Liver (tissue), 9 donors: ENCODE data around the gene DNAL1. TPM values are rescaled to one million over a fixed set of nuclear protein-coding genes. Genes with fewer than 3 reads are reported as not detected.

ENCODE experiments used
- DNase-seq: peaks from one replicate; pipeline ENCODE4 v3.0.0-alpha.2; 2017; ENCODE audit warnings: low spot score
- H3K27ac ChIP-seq, 2 donors: one replicate each; pipeline ENCODE4 v1.7.0; 2013; ENCODE audit warnings: inconsistent platforms in 2 of 2, low read length in 2 of 2, control low read depth in 1 of 2, low read depth in 1 of 2, mild to moderate bottlenecking in 1 of 2
- H3K27me3 ChIP-seq, 4 donors: one replicate each; pipeline versions ENCODE4 v1.6.1 to v1.7.0; 2013; ENCODE audit warnings: low read length in 3 of 4, inconsistent platforms in 1 of 4, mild to moderate bottlenecking in 1 of 4, moderate library complexity in 1 of 4; ENCODE audit not compliant: control insufficient read depth in 4 of 4, insufficient read depth in 4 of 4
- H3K36me3 ChIP-seq, 4 donors: one replicate each; pipeline versions ENCODE4 v1.6.1 to v1.7.0; 2013; ENCODE audit warnings: low read length in 3 of 4, mild to moderate bottlenecking in 3 of 4, low read depth in 1 of 4, moderate library complexity in 1 of 4; ENCODE audit not compliant: control insufficient read depth in 4 of 4, insufficient read depth in 3 of 4
- H3K4me1 ChIP-seq, 4 donors: one replicate each; pipeline versions ENCODE4 v1.6.1 to v1.7.0; 2013; ENCODE audit warnings: low read length in 3 of 4, mild to moderate bottlenecking in 3 of 4, moderate library complexity in 1 of 4; ENCODE audit not compliant: control insufficient read depth in 4 of 4, insufficient read depth in 4 of 4
- H3K4me3 ChIP-seq, 3 donors: one replicate each; pipeline versions ENCODE4 v1.6.1 to v1.7.0; 2013; ENCODE audit warnings: low read length in 3 of 3, control low read depth in 1 of 3, low read depth in 1 of 3, mild to moderate bottlenecking in 1 of 3
- H3K9ac ChIP-seq, 2 donors: one replicate each; pipeline ENCODE4 v1.7.0; 2013; ENCODE audit warnings: low read length in 2 of 2, mild to moderate bottlenecking in 2 of 2, moderate library complexity in 2 of 2, control low read depth in 1 of 2, low read depth in 1 of 2
- H3K9me3 ChIP-seq, 4 donors: one replicate each; pipeline versions ENCODE4 v1.6.1 to v1.7.0; 2013; ENCODE audit warnings: low read length in 3 of 4; ENCODE audit not compliant: control insufficient read depth in 4 of 4
- ATF3 ChIP-seq: IDR thresholded peaks from 2 replicates; pipeline ENCODE4 v1.6.1; 2016; ENCODE audit warnings: antibody characterized with exemption
- CTCF ChIP-seq: fragments of 150-350 bp; IDR thresholded peaks from 2 replicates; pipeline ENCODE4 v1.5.1; 2017; ENCODE audit warnings: improper control_type of control experiment, low read depth, low read length; ENCODE audit not compliant: missing input control
- EGR1 ChIP-seq, 2 donors: IDR thresholded peaks; 2 replicates each; pipeline ENCODE4 v1.6.1; 2016 to 2018; ENCODE audit warnings: antibody characterized with exemption in 2 of 2, low read depth in 2 of 2
- FOXA1 ChIP-seq: IDR thresholded peaks from 2 replicates; pipeline ENCODE4 v1.6.1; 2016; ENCODE audit warnings: antibody characterized with exemption
- FOXA2 ChIP-seq: IDR thresholded peaks from 2 replicates; pipeline ENCODE4 v1.6.1; 2016; ENCODE audit warnings: antibody characterized with exemption
- GABPA ChIP-seq, 2 donors: IDR thresholded peaks in 1 of 2; conservative IDR thresholded peaks in 1 of 2; 2 replicates each; pipeline ENCODE4 v1.6.1; 2016; ENCODE audit warnings: antibody characterized with exemption in 2 of 2, mild to moderate bottlenecking in 1 of 2, moderate library complexity in 1 of 2
- HNF4A ChIP-seq, 2 donors: conservative IDR thresholded peaks; 2 replicates each; pipeline ENCODE4 v1.6.1; 2016; ENCODE audit warnings: antibody characterized with exemption in 2 of 2, mild to moderate bottlenecking in 2 of 2
- HNF4G ChIP-seq: IDR thresholded peaks from 2 replicates; pipeline ENCODE4 v1.6.1; 2016; ENCODE audit warnings: antibody characterized with exemption
- JUND ChIP-seq, 2 donors: IDR thresholded peaks; 2 replicates each; pipeline ENCODE4 v1.6.1; 2016; ENCODE audit warnings: antibody characterized with exemption in 2 of 2
- NR2F2 ChIP-seq: IDR thresholded peaks from 2 replicates; pipeline ENCODE4 v1.6.1; 2016; ENCODE audit warnings: antibody characterized with exemption
- RAD21 ChIP-seq, 2 donors: IDR thresholded peaks; 2 replicates each; pipeline ENCODE4 v1.6.1; 2016; ENCODE audit warnings: antibody characterized with exemption in 2 of 2, mild to moderate bottlenecking in 2 of 2
- RXRA ChIP-seq, 2 donors: IDR thresholded peaks; 2 replicates each; pipeline ENCODE4 v1.6.1; 2017 to 2018; ENCODE audit warnings: antibody characterized with exemption in 2 of 2, mild to moderate bottlenecking in 1 of 2
- SP1 ChIP-seq: IDR thresholded peaks from 2 replicates; pipeline ENCODE4 v1.6.1; 2018; ENCODE audit warnings: antibody characterized with exemption, mild to moderate bottlenecking
- TAF1 ChIP-seq: conservative IDR thresholded peaks from 2 replicates; pipeline ENCODE4 v1.6.1; 2016; ENCODE audit warnings: antibody characterized with exemption, mild to moderate bottlenecking
- YY1 ChIP-seq: IDR thresholded peaks from 2 replicates; pipeline ENCODE4 v1.6.1; 2016; ENCODE audit warnings: antibody characterized with exemption, mild to moderate bottlenecking
- ZBTB33 ChIP-seq: IDR thresholded peaks from 2 replicates; pipeline ENCODE4 v1.6.1; 2016; ENCODE audit warnings: antibody characterized with exemption
- WGBS: extraction: QIAGEN DNeasy Blood & Tissue Kit; methylation state at CpG from one replicate; pipeline ENCODE4 v1.1.7; 2013; 5-methylcytosine and 5-hydroxymethylcytosine counted together
- polyA plus RNA-seq, 2 donors: library from polyadenylated mRNA; stranded (reverse) in 1 of 2; unstranded in 1 of 2; fragments of 200-250 nt in 1 of 2; fragments of >200 nt in 1 of 2; fragmentation: Nextera tagmentation in 1 of 2; extraction: Ambion mirVana in 1 of 2; gene quantifications; one replicate each; pipeline versions ENCODE4 v1.2.1 to v1.2.3, GENCODE V29; 2013 to 2015
- total RNA-seq, 2 donors: library from RNA; depleted of rRNA; stranded (reverse); fragments of >200 nt; gene quantifications; one replicate each; pipeline ENCODE4 v1.2.3, GENCODE V29; 2014
- TF ChIP-seq, protein P1 (sequence below): IDR thresholded peaks from 2 replicates; pipeline ENCODE4 v1.6.1; 2016; ENCODE audit warnings: antibody characterized with exemption
- TF ChIP-seq, protein P2 (sequence below): IDR thresholded peaks from 2 replicates; pipeline ENCODE4 v1.6.1; 2016; ENCODE audit warnings: antibody characterized with exemption, mild to moderate bottlenecking
- donor health status: healthy.
- donor health status: healthy.
- donor health status: healthy.
- donor health status: healthy.
- donor health status: healthy.

Gene DNAL1
- total and polyA plus RNA-seq, 4 donors, result 1.9 to 3.4 (median 2.4) TPM

DNA sequence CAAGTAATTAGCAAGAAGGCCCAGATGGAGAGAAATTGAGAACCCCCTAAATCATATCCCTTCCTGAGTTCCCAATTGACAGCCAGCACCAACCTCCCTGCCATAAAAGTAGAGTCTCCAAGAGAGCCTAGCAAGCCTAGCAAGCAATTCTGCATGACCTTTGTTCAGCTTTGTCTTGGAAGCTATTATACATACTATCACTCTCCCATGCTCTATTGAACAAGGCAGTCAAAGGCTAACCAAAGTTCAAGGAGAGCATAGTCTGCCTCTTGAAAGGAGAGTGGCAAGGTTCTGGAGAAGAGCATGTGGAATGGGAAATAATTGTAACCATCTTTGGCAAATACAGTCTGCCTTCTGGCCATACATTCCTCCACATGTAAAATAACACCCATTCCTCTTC, 45.3 kb upstream of the DNAL1 start:
- no peak overlapping the region for H3K4me3 ChIP-seq
- H3K9me3 ChIP-seq, result no peaks in the 10 kb centered on the region
- TF ChIP-seq, protein P1, sequence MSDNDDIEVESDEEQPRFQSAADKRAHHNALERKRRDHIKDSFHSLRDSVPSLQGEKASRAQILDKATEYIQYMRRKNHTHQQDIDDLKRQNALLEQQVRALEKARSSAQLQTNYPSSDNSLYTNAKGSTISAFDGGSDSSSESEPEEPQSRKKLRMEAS, result no peak
- TF ChIP-seq RXRA (IDR thresholded peaks at IDR 0.05), result no peak
- no peak for TF ChIP-seq HNF4A (conservative IDR thresholded peaks at IDR 0.05)
- TF ChIP-seq JUND (IDR thresholded peaks at IDR 0.05), result no peak
- no peak for TF ChIP-seq TAF1
- TF ChIP-seq SP1, result no peak
- TF ChIP-seq FOXA2, result no peak
- no peak for TF ChIP-seq RAD21 (IDR thresholded peaks at IDR 0.05)
- TF ChIP-seq YY1, result no peak
- TF ChIP-seq ATF3, result no peak
- no peak for TF ChIP-seq ZBTB33
- no peak for TF ChIP-seq EGR1 (IDR thresholded peaks at IDR 0.05; ENCODE audit: low read depth in 2 of 2)
- no peak for TF ChIP-seq NR2F2
- TF ChIP-seq CTCF, result no peak
- no peak for TF ChIP-seq FOXA1
- TF ChIP-seq HNF4G, result no peak
- TF ChIP-seq GABPA (IDR thresholded peaks at IDR 0.05 in 1 of 2, conservative IDR thresholded peaks at IDR 0.05 in 1 of 2), result no peak
- TF ChIP-seq, protein P2, sequence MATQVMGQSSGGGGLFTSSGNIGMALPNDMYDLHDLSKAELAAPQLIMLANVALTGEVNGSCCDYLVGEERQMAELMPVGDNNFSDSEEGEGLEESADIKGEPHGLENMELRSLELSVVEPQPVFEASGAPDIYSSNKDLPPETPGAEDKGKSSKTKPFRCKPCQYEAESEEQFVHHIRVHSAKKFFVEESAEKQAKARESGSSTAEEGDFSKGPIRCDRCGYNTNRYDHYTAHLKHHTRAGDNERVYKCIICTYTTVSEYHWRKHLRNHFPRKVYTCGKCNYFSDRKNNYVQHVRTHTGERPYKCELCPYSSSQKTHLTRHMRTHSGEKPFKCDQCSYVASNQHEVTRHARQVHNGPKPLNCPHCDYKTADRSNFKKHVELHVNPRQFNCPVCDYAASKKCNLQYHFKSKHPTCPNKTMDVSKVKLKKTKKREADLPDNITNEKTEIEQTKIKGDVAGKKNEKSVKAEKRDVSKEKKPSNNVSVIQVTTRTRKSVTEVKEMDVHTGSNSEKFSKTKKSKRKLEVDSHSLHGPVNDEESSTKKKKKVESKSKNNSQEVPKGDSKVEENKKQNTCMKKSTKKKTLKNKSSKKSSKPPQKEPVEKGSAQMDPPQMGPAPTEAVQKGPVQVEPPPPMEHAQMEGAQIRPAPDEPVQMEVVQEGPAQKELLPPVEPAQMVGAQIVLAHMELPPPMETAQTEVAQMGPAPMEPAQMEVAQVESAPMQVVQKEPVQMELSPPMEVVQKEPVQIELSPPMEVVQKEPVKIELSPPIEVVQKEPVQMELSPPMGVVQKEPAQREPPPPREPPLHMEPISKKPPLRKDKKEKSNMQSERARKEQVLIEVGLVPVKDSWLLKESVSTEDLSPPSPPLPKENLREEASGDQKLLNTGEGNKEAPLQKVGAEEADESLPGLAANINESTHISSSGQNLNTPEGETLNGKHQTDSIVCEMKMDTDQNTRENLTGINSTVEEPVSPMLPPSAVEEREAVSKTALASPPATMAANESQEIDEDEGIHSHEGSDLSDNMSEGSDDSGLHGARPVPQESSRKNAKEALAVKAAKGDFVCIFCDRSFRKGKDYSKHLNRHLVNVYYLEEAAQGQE, result no peak
- H3K27ac ChIP-seq, result no peak overlapping the region
- H3K36me3 ChIP-seq, result peaks cover 0 to 8% (median 5%) of the 10 kb centered on the region in 4 donors
- DNase-seq, result no peak
- no peaks in the 10 kb centered on the region for H3K4me1 ChIP-seq
- H3K9ac ChIP-seq, result no peak overlapping the region
- no peaks in the 10 kb centered on the region for H3K27me3 ChIP-seq

GRCh38 chr14:73602994-73603393, 41.8 kb upstream of the DNAL1 start:
- 87% methylated on average over 3 of the region's 3 CpGs for WGBS
- no peak for DNase-seq
- Histone ChIP-seq H3K4me3 (no peak overlapping the region), H3K36me3 (no peaks in the 10 kb centered on the region), H3K9me3 (no peaks in the 10 kb centered on the region), H3K4me1 (no peaks in the 10 kb centered on the region), H3K9ac (no peak overlapping the region), H3K27ac (no peak overlapping the region), H3K27me3 (no peaks in the 10 kb centered on the region)
- TF ChIP-seq NR2F2, result no peak
- TF ChIP-seq FOXA1, result no peak
- no peak for TF ChIP-seq RAD21 (IDR thresholded peaks at IDR 0.05)
- TF ChIP-seq SP1, result no peak
- TF ChIP-seq, protein P1, result no peak
